ENCODE data around the gene POLRMT. TPM values are rescaled to one million over a fixed set of nuclear protein-coding genes. Genes with fewer than 3 reads are reported as not detected.

Gene POLRMT
- total RNA-seq, 4 donors from 2014 or later: 33.8 to 119 (median 70.5) TPM

DNA sequence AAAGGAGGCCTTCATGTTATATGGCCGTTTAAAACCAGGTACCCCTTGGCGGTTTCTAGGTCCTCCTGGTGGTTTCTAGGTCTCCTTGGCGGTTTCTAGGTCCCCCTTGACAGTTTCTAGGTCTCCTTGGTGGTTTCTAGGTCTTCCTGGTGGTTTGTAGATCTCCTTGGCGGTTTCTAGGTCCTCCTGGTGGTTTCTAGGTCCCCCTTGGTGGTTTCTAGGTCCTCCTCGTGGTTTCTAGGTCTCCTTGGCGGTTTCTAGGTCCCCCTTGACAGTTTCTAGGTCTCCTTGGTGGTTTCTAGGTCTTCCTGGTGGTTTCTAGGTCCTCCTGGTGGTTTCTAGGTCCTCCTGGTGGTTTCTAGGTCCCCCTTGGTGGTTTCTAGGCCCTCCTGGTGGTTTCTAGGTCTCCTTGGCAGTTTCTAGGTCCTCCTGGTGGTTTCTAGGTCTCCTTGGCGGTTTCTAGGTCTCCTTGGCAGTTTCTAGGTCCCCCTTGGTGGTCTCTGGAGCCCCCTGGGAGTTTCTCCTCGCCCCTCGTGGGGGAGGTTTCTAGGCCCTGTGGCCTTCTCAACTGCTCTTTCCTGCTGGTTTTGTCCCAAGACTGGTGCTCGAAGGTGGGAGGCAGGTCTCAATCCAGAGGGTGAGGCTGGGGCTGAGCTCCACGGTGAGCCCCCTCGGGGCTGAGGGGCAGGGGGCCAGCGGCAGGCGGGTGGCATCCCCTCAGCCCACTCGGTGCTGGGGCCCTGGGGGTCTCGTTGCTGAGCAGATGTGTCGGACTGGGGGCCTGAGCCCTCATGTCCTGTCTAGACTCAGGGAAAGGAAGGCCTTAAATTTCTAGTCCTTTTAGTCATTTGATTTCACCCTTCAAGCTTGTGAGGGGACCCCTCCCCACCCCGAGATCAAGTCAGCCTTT is 35.7 kb downstream of the POLRMT start:
- Histone ChIP-seq H3K27me3 (no peaks in the 10 kb centered on the region), H3K4me1 (no peaks in the 10 kb centered on the region), H3K27ac (no peak overlapping the region), H3K4me3 (no peak overlapping the region), H3K9me3 (peaks cover 0 to 3% (median 0%) of the 10 kb centered on the region in 4 donors), H3K36me3 (no peaks in the 10 kb centered on the region)
- no peak for DNase-seq
- no peak for TF ChIP-seq POLR2A (IDR thresholded peaks at IDR 0.05)
- TF ChIP-seq, protein P1, sequence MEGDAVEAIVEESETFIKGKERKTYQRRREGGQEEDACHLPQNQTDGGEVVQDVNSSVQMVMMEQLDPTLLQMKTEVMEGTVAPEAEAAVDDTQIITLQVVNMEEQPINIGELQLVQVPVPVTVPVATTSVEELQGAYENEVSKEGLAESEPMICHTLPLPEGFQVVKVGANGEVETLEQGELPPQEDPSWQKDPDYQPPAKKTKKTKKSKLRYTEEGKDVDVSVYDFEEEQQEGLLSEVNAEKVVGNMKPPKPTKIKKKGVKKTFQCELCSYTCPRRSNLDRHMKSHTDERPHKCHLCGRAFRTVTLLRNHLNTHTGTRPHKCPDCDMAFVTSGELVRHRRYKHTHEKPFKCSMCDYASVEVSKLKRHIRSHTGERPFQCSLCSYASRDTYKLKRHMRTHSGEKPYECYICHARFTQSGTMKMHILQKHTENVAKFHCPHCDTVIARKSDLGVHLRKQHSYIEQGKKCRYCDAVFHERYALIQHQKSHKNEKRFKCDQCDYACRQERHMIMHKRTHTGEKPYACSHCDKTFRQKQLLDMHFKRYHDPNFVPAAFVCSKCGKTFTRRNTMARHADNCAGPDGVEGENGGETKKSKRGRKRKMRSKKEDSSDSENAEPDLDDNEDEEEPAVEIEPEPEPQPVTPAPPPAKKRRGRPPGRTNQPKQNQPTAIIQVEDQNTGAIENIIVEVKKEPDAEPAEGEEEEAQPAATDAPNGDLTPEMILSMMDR (IDR thresholded peaks at IDR 0.05): no peak

- H3K9me3 ChIP-seq: peaks cover 0 to 3% (median 0%) of the 10 kb centered on the region in 4 donors
- H3K4me1 ChIP-seq: no peaks in the 10 kb centered on the region
- no peak overlapping the region for H3K27ac ChIP-seq
- H3K27me3 ChIP-seq: peaks cover 0 to 8% of the 10 kb centered on the region in 2 donors
- H3K36me3 ChIP-seq: no peaks in the 10 kb centered on the region
- H3K4me3 ChIP-seq: no peak overlapping the region
- DNase-seq: no peak
- no peak for TF ChIP-seq POLR2A (IDR thresholded peaks at IDR 0.05)
- TF ChIP-seq, protein P1 (IDR thresholded peaks at IDR 0.05): no peak
Observed at GRCh38 chr19:596263-596655, 37.1 kb downstream of the POLRMT start.

GRCh38 chr19:595326-596262 is 37.7 kb downstream of the POLRMT start:
- TF ChIP-seq POLR2A (IDR thresholded peaks at IDR 0.05): no peak
- TF ChIP-seq, protein P1 (IDR thresholded peaks at IDR 0.05): no peak
- no peaks in the 10 kb centered on the region for H3K36me3 ChIP-seq

DNA sequence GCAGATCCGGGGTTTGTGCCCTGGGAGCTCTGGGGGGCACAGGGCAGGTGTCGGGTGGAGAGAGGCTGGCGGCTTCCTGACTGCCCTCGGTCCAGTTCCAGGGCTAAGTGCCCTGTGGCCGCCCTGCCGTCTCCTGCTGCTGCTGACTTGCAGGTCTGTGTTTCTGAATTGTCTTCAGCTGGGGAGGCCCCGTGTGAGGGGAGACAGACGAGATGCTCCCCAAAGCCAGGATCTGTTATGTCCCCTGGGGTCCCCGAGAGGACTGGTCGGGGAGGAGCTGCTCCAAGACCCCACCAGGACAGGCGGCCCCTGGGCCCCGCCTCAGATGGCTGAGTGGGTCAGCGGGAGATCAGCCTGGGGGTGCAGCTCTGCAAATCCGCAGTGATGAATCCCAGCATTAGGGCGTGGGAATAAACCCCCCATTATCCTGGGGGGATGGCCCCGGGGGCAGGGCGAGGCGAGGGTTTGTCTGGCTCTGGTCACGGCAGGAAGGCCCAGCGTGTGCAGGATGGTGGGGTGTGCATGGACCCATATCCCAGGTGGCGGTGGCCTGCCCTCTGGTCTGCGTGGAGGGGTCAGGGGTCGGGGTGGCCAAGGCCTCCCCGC is 39.0 kb downstream of the POLRMT start:
- Histone ChIP-seq H3K4me1 (peaks cover 0 to 11% (median 5%) of the 10 kb centered on the region in 4 donors), H3K27me3 (peaks cover 0 to 19% of the 10 kb centered on the region in 2 donors), H3K4me3 (no peak overlapping the region), H3K9me3 (peaks cover 0 to 3% (median 0%) of the 10 kb centered on the region in 4 donors), H3K36me3 (no peaks in the 10 kb centered on the region), H3K27ac (no peak overlapping the region)
- TF ChIP-seq, protein P1 (IDR thresholded peaks at IDR 0.05): no peak
- TF ChIP-seq POLR2A (IDR thresholded peaks at IDR 0.05): no peak
- DNase-seq: no peak

More at GRCh38 chr19:595326-596262, 37.7 kb downstream of the POLRMT start:
- Histone ChIP-seq H3K4me1 (peaks cover 0 to 6% (median 2%) of the 10 kb centered on the region in 4 donors), H3K27me3 (peaks cover 0 to 15% of the 10 kb centered on the region in 2 donors), H3K4me3 (no peak overlapping the region), H3K9me3 (peaks cover 0 to 3% (median 0%) of the 10 kb centered on the region in 4 donors), H3K27ac (no peak overlapping the region)
- no peak for DNase-seq

GRCh38 chr19:593505-593904 is 39.8 kb downstream of the POLRMT start:
- H3K4me1 ChIP-seq: peaks cover 0 to 19% (median 9%) of the 10 kb centered on the region in 4 donors
- peaks cover 0 to 3% (median 0%) of the 10 kb centered on the region in 4 donors for H3K9me3 ChIP-seq
- TF ChIP-seq POLR2A (IDR thresholded peaks at IDR 0.05): no peak
- TF ChIP-seq, protein P1 (IDR thresholded peaks at IDR 0.05): no peak
- no peak overlapping the region for H3K27ac ChIP-seq
- no peak overlapping the region for H3K4me3 ChIP-seq
- H3K27me3 ChIP-seq: peaks cover 0 to 28% of the 10 kb centered on the region in 2 donors
- no peaks in the 10 kb centered on the region for H3K36me3 ChIP-seq
- no peak for DNase-seq

Measured in Peyer's patch (tissue), 4 donors.